ENCODE measurements around the gene PLPP7.
"Not testable (repeated sequence)": the region's sequence is repeated elsewhere in the genome, so short reads cannot be mapped to it uniquely, and the experiment has no call there.

PLPP7 gene

GRCh38 chr9:131307974-131308373 is 18.5 kb downstream of the PLPP7 start:
- DNase-seq = no peak

DNA sequence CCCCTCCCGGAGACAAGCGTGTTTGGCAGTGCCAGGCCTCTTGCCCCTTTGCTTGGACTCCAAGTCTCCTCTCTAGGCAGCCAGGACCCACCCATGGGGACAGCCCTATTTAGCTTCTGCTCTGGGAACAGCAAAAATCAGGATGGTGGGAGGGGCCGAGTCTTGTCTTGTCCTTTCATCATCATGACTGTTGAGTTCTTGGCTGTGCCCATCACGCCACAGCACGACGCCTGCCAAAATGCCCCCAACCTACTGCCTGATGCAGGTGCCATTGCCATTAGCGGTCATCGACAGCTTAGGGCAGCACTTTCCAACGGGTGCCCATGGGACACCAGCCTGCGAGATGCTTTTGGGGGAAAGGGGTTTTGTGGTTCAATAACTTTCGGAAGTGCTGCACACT is 18.9 kb downstream of the PLPP7 start:
- no peak for DNase-seq

DNA sequence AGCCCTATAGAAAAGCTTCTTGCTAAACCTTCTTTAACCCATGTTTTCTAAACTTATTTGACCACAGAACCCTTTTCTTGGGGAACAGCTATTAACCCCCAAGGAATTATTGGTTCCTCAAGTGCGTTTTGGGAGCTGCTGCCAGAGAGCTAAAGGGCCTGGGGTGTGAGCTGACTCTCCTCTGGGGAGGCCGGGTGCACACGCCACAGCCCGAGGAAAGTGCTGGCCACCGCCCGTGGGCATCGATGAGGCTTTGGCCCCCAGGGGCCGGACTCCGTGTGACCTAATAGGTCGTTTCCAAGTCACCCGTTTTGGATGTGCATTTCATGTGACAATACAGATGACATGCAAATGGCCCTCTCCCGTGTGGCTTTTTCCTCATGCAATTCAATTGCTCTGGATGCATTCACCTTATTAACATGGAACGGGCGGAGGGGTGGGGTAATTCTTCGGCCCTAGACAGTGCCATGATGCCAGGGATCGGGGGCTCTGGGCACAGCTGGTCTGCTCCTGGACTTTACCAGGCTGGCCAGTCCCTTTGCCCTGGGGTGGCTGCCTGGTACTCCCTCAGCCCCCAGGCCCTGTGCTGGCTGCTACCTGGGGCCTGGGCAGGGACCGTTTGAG is 19.5 kb downstream of the PLPP7 start:
- DNase-seq = no peak

- DNase-seq = no peak
These were observed 20.2 kb downstream of the PLPP7 start for GRCh38 chr9:131309530-131310276.

DNA sequence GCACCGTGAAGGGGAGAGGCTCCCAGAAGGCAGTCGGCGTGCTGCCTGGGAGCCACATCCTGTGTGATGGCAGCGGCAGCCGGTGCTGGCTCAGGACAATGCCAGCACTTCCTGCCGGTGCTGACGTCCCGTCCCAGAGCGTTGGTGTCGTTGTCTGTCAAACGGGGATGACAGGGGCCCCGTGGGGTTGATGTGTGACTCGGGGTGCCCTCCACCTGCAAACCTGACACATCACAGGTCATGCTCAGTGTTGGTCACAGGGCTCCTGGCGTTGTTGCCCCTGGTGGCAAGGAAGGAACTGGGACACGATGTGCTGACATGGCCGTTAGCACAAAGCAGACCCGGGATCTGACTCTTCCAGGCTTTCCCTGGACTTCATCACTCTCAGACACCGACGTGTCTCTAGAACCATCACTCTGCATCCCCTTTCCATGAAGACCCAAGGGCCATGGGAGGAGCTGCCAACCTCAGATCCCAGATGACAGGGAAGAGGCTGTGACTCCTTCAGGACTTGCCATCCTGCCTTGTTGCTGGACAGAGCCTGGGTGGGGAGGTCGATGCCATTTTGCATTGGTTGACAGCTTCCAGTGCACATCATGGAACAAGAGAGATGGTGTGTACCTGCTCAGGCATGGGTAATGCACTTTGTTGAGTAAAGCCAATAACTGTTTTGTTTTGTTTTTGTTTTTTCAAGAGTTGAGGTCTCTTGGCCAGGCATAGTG is 21.5 kb downstream of the PLPP7 start:
- no peak for DNase-seq

DNA sequence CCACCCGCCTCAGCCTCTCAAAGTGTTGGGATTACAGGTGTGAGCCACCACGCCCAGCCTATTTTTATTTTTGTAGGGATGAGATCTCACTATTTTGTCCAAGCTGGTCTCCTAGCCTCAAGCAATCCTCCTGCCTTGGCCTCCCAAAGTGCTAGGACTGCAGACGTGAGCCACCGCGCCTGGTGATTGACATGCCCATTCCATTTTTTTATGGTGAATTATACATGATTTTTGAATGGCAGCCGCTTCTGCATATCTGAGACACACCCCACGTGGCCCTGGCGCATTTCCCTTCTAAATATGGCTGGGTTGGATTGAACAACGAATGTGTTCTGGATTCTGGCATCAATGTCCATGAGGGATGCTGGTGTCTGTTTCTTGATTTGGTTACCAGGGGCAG is 22.7 kb downstream of the PLPP7 start:
- DNase-seq = no peak

DNA sequence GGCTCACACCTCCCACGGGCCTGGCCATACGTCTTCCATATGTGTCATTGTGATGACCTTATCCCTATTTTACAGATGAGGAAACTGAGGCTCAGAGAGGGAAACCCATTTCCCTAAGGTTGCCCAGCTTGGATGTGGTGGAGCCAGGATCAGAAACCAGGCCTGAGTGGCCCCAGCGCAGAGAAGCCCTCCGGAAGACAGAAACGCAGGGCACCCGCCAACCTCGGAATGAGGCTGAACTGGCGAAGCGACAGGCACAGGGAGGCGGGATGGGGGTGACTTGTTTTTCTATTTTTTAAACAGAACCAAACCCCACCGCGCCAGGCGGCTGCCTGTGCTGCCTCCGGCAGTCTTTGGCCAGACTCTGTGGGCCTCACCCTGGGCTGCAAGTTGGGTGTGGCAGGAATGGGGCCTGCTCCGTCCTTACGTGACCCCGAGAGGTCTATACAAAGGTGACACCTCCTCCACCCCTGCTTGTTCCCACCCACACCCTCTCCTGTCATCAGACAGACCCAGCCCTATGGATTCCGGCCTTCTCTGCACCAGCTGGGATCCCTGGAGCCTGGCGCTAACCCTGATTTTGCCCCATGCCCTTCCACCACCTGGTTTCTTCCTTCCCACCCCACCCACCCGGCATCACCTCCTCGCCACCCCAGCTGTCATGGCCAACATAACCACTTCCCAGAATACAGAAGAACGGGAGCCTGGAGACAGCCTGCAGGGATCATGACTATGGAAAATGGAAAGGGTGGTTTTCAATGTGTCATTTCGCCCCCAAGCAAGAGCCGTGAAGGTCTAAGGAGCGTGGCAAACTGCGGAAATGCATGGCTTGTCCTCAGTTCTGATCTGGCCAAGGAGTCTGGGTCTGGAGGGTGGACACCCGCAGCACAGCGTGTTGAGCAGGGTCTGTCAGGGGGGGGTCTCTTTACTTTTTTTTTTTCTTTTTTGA is 23.6 kb downstream of the PLPP7 start:
- DNase-seq = no peak

DNA sequence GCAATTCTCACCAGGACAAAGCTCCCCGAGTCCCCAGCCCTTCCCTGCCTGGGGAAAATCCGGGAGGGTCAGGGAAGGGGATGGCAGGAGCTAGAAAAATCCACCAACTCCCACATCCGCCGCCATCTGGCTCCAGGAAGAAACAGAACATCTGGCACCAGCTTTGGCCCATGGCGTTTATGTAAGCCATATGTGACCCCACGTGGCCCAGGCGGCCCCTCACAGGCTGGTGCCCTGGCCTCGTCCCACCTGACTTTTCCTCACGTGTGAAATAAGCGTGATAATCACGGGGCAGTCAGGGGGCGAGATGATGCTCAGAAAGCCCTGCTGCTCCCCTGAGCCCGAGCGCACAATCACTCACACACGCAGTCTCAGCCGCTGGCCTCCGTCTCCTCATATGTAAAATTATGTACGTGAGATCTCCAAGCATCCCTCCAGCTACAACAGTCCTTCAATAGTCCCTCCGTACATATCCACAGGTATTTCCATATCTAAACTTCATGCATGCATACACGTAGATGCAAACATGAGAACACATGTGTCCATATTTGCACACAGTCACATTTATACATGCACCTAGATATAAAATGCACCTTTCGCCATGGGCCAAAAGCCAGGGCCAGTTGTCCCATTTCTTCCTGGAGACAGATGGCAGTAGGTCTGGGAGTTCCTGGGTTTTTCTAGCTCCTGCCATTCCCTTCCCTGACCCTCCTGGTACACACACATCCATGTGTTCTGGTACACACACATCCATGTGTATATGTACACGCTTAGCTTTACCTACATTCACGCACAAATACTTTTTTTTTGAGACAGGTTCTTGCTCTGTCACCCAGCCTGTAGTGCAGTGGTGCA is 28.9 kb downstream of the PLPP7 start:
- peak; percentile 56 for DNase-seq

DNA sequence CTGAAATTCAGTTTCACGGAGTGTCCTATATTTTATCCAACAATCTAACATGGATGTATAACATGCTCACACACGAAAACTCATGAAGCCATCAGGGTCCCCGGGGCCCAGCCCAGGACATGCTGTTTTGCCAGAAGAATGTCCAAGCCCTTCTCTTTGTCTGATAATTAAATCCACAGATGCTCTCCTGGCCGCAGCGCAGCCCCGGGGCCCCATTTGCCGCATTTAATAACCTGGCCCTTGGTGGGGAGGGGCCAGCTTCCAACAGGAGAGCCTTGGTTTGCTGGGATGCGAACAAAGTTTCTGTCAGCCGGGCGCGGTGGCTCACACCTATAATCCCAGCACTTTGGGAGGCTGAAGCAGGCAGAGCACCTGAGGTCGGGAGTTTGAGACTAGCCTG is 30.0 kb downstream of the PLPP7 start:
- peak; percentile 88 for DNase-seq

- peak; percentile 85 for DNase-seq
These were observed 30.6 kb downstream of the PLPP7 start for GRCh38 chr9:131320031-131320685.

DNA sequence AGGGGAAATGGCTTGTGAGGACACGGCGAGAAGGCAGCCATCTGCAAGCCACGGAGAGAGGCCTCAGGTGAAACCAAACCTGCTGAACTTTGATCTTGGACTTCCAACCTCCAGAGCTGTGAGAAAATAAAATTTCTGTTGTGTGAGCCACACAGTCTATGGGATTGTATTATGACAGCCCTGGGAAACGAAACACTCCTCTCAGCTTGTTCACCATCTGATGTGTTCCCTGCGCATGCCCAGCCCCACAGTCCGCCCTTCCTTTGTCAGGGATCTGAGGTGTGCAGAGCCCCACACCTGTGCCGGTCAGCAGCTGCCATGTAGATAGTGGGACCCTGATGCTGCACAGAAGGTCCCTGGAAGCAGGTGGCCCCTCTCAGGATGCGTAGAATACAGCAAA is 34.1 kb downstream of the PLPP7 start:
- DNase-seq = no peak

- DNase-seq = no peak
These were observed 35.5 kb downstream of the PLPP7 start for GRCh38 chr9:131324736-131325679.

DNA sequence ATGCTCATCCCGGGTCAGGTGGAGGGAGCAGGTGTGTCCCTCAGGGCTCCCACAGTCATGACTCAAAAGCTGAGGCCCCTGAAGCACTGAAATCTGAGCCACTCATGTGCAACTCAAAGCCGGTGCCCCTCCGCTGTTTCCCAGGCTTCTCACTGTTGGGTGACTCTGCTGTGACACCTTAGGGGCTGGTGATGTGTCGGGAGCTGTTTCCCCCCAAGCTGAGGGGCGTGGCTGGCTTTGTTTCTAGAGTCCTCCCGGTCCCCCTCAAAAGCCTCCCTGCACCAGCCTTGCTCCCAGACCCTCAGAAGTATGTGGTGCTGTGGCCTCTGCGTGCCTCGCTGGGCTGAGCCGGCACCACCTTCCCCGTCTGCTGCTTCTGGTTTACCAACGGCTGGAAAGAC is 39.7 kb downstream of the PLPP7 start:
- DNase-seq = no peak

GRCh38 chr9:131330814-131331600 is 41.5 kb downstream of the PLPP7 start:
- DNase-seq = no peak

DNA sequence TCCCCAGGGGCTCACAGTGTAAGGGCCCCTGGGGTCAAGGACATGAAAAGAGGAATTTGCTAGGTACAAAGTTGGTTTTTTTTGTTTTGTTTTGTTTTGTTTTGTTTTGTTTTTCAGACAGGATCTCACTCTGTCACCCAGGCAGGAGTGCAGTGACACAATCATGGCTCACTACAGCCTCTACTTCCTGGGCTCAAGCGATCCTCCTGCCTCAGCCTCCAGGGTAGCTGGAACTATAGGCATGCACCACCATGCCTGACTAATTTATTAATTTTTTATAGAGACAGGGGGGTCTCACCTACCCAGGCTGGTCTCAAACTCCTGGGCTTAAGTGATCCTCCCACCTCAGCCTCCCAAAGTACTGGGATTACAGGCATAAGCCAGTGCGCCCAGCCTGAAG is 42.5 kb downstream of the PLPP7 start:
- DNase-seq = not testable (repeated sequence)

- no peak for DNase-seq
These were observed 44.5 kb downstream of the PLPP7 start for GRCh38 chr9:131333771-131334628.

DNA sequence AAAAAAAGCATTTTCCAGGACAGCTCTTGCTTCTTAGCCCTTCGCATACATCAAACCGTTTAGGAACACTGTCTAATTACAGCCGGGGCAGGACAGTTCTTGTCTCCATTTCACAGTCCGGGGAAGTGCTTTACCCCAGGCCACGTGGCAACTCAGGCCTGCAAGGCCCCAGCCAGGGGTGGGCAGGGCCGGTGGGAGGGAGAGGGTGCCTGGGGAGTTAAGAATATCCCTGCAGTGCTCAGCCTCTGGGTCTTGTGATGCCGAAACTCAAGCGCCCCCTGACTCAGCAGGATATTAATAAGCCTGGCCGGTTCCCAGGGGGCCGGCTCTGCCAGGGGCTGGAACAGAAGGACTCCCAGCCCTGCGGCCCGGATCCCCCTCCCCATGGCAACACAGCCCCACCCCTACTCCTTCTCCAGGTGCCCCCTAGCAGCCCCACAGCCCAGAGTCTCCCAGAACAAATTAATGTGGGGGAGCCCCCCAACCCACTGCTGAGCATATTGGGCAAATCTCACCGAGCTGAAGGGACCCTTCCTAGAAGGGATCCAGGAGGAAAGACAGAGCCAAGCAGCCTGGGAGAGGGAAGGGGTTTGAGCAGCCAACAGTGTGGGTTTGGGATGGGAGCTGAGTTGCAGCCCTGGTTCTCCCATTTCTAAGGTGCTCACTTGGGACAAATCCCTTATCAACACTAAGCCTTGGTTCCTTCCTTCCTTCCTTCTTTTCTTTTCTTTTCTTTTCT is 45.3 kb downstream of the PLPP7 start:
- DNase-seq = peak; percentile 62

DNA sequence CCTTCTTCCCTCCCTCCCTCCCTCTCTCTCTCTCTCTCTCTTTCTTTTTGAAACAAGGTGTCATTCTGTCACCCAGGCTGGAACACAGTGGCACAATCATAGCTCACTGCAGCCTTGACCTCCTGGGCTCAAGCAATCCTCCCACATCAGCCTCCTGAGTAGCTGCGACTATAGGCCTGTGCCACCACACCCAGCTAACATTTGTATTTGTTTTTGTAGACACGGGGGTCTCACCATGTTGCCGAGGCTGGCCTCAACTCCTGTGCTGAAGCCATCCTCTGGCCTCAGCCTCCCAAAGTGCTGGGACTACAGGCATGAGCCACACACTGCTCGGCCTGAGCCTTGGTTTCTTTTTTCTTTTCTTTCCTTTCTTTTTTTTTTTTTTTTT is 45.8 kb downstream of the PLPP7 start:
- DNase-seq = no peak
